Kidney epithelial cell (primary cell): Measurements from ENCODE around the gene LRRC8C. TPM values are rescaled to one million over a fixed set of nuclear protein-coding genes. Genes with fewer than 3 reads are reported as not detected.

Experiments used
- DNase-seq: peaks from one replicate; pipeline ENCODE4 v3.0.0-alpha.2; 2010; ENCODE audit warnings: low read depth
- H3K27me3 ChIP-seq: 2 replicates; pipeline ENCODE4 v1.6.0; 2011; ENCODE audit warnings: low read length; ENCODE audit not compliant: control insufficient read depth, insufficient read depth
- H3K36me3 ChIP-seq: 2 replicates; pipeline ENCODE4 v1.5.1; 2011; ENCODE audit warnings: low read length; ENCODE audit not compliant: control insufficient read depth, insufficient read depth
- H3K4me3 ChIP-seq: 2 replicates; pipeline ENCODE4 v1.5.1; 2011; ENCODE audit warnings: low read depth, mild to moderate bottlenecking, control low read depth, low read length
- CTCF ChIP-seq: IDR thresholded peaks from 2 replicates; pipeline ENCODE4 v1.5.1; 2011; ENCODE audit warnings: mild to moderate bottlenecking, moderate library complexity, low read length, control low read depth, inconsistent platforms; ENCODE audit not compliant: insufficient read depth, poor library complexity, severe bottlenecking
- total RNA-seq: library from RNA; depleted of rRNA; stranded (reverse); fragments of >200 nt; gene quantifications from 2 replicates; pipeline ENCODE4 v1.2.3, GENCODE V29; 2015

Gene LRRC8C
- total RNA-seq, 1 donor from 2014 or later, result 2.7 TPM

- no peaks in the 10 kb centered on the region for H3K27me3 ChIP-seq
- no peaks in the 10 kb centered on the region for H3K36me3 ChIP-seq
- no peak for TF ChIP-seq CTCF
- no peak overlapping the region for H3K4me3 ChIP-seq
- no peak for DNase-seq
Observed at GRCh38 chr1:89732643-89733222, 99.8 kb downstream of the LRRC8C start.

- DNase-seq, result no peak
- TF ChIP-seq CTCF, result no peak
Observed at GRCh38 chr1:89733748-89734147, 100.8 kb downstream of the LRRC8C start.

GRCh38 chr1:89734442-89734841 is 101.5 kb downstream of the LRRC8C start:
- Histone ChIP-seq H3K27me3 (no peaks in the 10 kb centered on the region), H3K36me3 (no peaks in the 10 kb centered on the region), H3K4me3 (no peak overlapping the region)
- no peak for TF ChIP-seq CTCF
- no peak for DNase-seq

More at GRCh38 chr1:89733748-89734147, 100.8 kb downstream of the LRRC8C start:
- H3K4me3 ChIP-seq, result no peak overlapping the region
- H3K36me3 ChIP-seq, result no peaks in the 10 kb centered on the region
- no peaks in the 10 kb centered on the region for H3K27me3 ChIP-seq

DNA sequence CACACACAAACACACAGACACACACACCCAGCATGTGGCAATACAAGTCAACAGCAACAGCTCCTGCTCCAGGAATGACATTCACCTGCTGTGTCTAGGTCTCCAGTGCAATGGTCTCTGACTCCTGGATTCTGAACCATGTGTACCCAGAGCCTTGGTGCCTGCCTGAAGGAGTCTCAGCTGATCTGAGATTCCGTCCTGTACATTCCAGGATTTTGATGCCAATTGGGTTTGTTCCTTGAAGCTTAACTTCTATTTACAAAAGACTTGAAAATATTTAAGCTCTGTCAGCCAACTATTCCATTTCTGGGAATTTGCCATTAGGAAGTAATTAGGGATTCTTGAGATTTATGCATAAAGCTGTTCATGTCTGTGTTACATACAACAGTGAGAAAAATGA is 102.6 kb downstream of the LRRC8C start:
- DNase-seq, result no peak
- H3K4me3 ChIP-seq, result no peak overlapping the region
- TF ChIP-seq CTCF, result no peak
- H3K36me3 ChIP-seq, result no peaks in the 10 kb centered on the region
- no peaks in the 10 kb centered on the region for H3K27me3 ChIP-seq

- Histone ChIP-seq H3K27me3 (no peaks in the 10 kb centered on the region), H3K36me3 (no peaks in the 10 kb centered on the region), H3K4me3 (no peak overlapping the region)
- no peak for TF ChIP-seq CTCF
- no peak for DNase-seq
Observed at GRCh38 chr1:89736937-89737733, 104.2 kb downstream of the LRRC8C start.
